Choroid plexus epithelial cell (primary cell): Measurements from ENCODE around the gene PGS1.

Experiments used
- DNase-seq: peaks from one replicate; pipeline ENCODE4 v3.0.0-alpha.2; 2010; ENCODE audit warnings: low read depth
- H3K4me3 ChIP-seq: 2 replicates; pipeline ENCODE4 v1.5.1; 2011; ENCODE audit warnings: low read depth, mild to moderate bottlenecking, control low read depth, low read length, moderate library complexity
- TF ChIP-seq, protein P1 (sequence below): conservative IDR thresholded peaks from 2 replicates; pipeline ENCODE4 v1.5.1; 2011; ENCODE audit warnings: low read depth, mild to moderate bottlenecking, control low read depth, inconsistent platforms, low read length, moderate library complexity

PGS1 gene

DNA sequence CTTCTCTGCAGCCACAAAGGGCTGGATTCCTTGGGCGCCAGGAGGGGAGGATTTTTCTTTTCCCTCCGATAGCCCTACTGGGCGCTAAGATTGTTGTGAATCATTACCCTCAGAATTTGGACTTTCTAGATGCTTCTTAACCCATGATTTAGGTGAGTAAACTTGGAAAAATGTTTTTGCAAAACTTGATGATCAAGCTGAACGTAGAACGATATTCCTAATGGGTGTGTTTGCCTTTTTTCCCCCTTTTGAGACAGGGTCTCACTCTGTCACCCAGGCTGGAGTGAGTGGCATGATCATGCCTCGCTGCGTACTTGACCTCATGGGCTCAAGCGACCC lies 43.8 kb downstream of the PGS1 start:
- no peak for DNase-seq
- H3K4me3 ChIP-seq: no peak overlapping the region
- TF ChIP-seq, protein P1, sequence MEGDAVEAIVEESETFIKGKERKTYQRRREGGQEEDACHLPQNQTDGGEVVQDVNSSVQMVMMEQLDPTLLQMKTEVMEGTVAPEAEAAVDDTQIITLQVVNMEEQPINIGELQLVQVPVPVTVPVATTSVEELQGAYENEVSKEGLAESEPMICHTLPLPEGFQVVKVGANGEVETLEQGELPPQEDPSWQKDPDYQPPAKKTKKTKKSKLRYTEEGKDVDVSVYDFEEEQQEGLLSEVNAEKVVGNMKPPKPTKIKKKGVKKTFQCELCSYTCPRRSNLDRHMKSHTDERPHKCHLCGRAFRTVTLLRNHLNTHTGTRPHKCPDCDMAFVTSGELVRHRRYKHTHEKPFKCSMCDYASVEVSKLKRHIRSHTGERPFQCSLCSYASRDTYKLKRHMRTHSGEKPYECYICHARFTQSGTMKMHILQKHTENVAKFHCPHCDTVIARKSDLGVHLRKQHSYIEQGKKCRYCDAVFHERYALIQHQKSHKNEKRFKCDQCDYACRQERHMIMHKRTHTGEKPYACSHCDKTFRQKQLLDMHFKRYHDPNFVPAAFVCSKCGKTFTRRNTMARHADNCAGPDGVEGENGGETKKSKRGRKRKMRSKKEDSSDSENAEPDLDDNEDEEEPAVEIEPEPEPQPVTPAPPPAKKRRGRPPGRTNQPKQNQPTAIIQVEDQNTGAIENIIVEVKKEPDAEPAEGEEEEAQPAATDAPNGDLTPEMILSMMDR: no peak

- no peak for DNase-seq
- H3K4me3 ChIP-seq: no peak overlapping the region
- TF ChIP-seq, protein P1: no peak
Observed at GRCh38 chr17:78422872-78423588, 44.6 kb downstream of the PGS1 start.

DNA sequence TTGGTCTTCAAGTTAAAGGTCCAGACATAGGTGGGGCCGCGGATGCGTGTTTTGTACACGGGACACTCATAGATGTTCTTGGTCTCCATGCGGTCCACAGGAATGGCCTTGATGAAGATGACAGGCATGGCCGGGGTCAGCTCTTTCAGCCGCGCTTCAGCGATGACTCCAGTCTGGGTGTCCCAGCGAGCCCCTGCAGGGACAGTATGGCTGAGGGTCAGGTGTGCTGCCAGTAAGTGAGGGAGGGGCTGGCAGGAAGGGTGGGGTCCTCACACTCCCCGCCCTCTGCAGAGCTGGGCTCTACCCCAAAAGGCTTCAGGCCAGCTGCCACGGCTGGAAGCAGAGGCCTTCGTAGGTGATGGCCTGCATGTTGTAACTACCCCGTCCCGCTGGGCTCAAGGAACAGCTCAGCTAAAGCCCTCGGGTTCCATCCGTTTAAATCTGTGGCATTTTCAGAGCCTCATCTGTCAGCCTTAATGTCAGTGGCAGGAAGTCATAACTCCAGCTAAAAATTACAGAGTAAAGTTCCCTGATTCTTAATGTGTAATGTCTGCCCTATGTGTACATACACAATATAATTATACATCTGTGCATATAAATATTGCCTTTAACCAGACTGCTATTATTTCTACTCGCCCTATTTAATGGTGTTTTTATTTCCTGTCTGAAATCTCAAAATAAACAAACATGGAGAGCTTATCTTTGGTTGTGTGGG lies 45.7 kb downstream of the PGS1 start:
- H3K4me3 ChIP-seq: no peak overlapping the region
- TF ChIP-seq, protein P1: no peak
- no peak for DNase-seq

DNA sequence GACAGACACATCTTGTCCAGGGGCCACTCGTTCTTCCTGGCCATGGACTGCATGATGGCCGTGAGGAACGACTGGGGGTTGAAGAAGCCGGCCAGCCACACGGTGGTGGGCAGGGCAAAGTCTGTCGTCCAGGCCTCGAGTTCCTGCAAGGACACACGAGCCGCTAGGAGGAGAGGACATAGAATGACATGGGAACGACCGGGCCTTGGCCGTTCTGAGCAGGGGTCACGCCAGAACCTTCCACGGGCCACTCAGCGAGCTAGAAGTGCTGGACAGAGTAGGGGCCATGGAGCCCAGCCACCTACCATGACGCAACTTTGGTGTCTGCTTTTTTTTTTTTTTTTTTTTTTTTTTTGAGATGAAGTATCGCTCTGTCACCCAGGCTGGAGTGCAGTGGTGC lies 47.0 kb downstream of the PGS1 start:
- TF ChIP-seq, protein P1: no peak
- no peak for DNase-seq
- no peak overlapping the region for H3K4me3 ChIP-seq

DNA sequence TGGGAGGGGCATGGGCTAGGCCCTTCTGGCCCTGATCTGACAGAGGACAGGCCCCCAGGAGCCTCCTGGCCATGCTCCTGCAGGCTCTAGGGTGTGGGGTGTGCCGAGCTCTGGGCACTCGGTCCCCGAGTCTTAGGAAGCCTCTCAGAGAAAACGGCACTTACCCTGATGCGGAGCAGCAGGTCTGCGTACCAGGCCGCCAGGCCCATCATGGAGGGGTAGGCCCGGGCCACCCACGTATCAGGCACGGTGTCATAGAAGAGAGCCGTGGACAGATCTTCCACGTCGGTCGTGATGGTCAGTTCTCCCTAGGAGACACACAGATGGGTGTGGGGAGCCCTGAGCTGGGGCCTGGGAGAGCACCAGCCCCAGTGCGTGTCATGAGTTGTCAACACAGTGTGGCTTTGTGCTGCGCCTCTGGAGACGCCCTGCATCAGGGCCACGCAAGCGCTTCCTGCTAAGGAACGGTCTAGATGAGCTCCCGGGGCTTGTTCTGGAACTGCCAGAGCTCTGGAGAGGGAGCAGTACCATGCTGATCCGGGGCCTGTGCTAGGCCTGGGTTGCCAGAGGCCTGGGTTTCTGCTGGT lies 47.9 kb downstream of the PGS1 start:
- no peak for DNase-seq
- TF ChIP-seq, protein P1: no peak
- H3K4me3 ChIP-seq: no peak overlapping the region

DNA sequence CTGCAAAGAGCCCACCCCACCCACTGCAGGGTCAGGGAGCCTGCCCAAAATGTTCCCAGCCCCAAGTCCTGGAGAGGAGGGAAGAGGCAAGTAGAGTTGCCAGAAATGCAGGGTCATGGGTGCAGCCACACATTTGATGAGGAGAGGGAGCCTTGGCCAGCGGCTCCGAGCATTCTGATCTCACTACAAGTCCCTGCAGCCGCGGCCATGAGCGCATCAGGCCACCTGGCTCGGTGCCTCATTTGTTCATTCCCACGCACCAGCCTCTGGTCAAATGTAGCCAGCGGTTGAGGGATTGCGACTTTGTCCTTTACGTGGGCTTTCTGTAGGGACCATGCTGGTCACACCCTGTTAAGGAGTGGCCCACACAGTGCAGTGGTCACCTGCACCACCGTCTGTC lies 48.7 kb downstream of the PGS1 start:
- H3K4me3 ChIP-seq: no peak overlapping the region
- DNase-seq: no peak
- TF ChIP-seq, protein P1: no peak
